Mesenchymal stem cell (in vitro differentiated cells and primary cell): Measurements from ENCODE around the gene POLR2L. TPM values are rescaled to one million over a fixed set of nuclear protein-coding genes. Genes with fewer than 3 reads are reported as not detected.

Experiments
- small RNA-seq: library from polyadenylated mRNA; stranded (forward); fragments of <200 nt; extraction: miRNeasy Mini kit (QIAGEN cat#:217004); gene quantifications from one replicate; pipeline ENCODE3, GENCODE V24; 2013; ENCODE audit warnings: low read depth

POLR2L gene

Small RNAs within 50 kb of the gene (small RNA-seq; reads per million reads assigned to genes)
- not detected for gene SNORA52
